Panc1 (cell line): Measurements from ENCODE around the gene EPB41L5. TPM values are rescaled to one million over a fixed set of nuclear protein-coding genes. Genes with fewer than 3 reads are reported as not detected.

ENCODE experiments used
- ATAC-seq: fragments of 200-7000 bp; cut with Tn5 transposase; 2 replicates; pipeline ENCODE4 v1.9.1; 2020; ENCODE audit warnings: mild to moderate bottlenecking, moderate library complexity
- BruUV-seq: library from RNA; stranded (reverse); fragments of 400-500 nt; replicated peaks from 2 replicates; lab custom pipeline; 2021; lab: Mats Ljungman, UMichigan
- CTCF ChIA-PET: fragments of 300-600 bp; sonication (Branson Sonifier 250); formaldehyde crosslinking; loops from one replicate; lab custom pipeline; 2022; ENCODE audit warnings: antibody characterized with exemption; lab: Charles Lee
- POLR2A ChIA-PET: fragments of 300-600 bp; sonication (Branson Sonifier 250); formaldehyde crosslinking; loops from one replicate; lab custom pipeline; 2022; ENCODE audit warnings: antibody characterized with exemption; lab: Charles Lee
- DNase-seq: peaks from one replicate; pipeline ENCODE4 v3.0.0-alpha.2; 2010; ENCODE audit warnings: low read depth, low spot score
- H3K27ac ChIP-seq: 2 replicates; pipeline ENCODE4 v1.5.1; 2011; ENCODE audit warnings: mild to moderate bottlenecking, low read length, inconsistent platforms
- H3K27me3 ChIP-seq: fragments of 200-500 bp; sonication (Bioruptor generic); 2 replicates; pipeline ENCODE4 v1.6.0; 2014; ENCODE audit warnings: low read length, inconsistent platforms; ENCODE audit not compliant: control insufficient read depth, insufficient read depth
- H3K36me3 ChIP-seq: fragments of 200-500 bp; sonication (Bioruptor generic); 2 replicates; pipeline ENCODE4 v1.5.1; 2014; ENCODE audit warnings: inconsistent platforms, mild to moderate bottlenecking, low read length, moderate library complexity; ENCODE audit not compliant: control insufficient read depth, insufficient read depth
- H3K4me1 ChIP-seq: 2 replicates; pipeline ENCODE4 v1.5.1; 2011; ENCODE audit warnings: inconsistent platforms, mild to moderate bottlenecking, low read length, moderate library complexity; ENCODE audit not compliant: control insufficient read depth, insufficient read depth
- H3K4me3 ChIP-seq, 2 experiments: 2 replicates each; pipeline ENCODE4 v1.5.1; 2011 to 2012; ENCODE audit warnings: low read depth in 2 of 2, low read length in 2 of 2, mild to moderate bottlenecking in 2 of 2, inconsistent platforms in 1 of 2, moderate library complexity in 1 of 2
- H3K9me3 ChIP-seq: fragments of 200-500 bp; sonication (Bioruptor generic); 2 replicates; pipeline ENCODE4 v1.5.1; 2014; ENCODE audit warnings: low read depth, mild to moderate bottlenecking, inconsistent platforms, low read length, moderate library complexity; ENCODE audit not compliant: control insufficient read depth, insufficient read depth
- POLR2AphosphoS5 ChIP-seq: IDR thresholded peaks from 2 replicates; pipeline ENCODE4 v1.6.1; 2012; ENCODE audit warnings: mild to moderate bottlenecking, low read depth, low read length, moderate library complexity
- SIN3A ChIP-seq: IDR thresholded peaks from 2 replicates; pipeline ENCODE4 v1.6.1; 2012; ENCODE audit warnings: low read depth, mild to moderate bottlenecking, low read length, moderate library complexity, borderline replicate concordance; ENCODE audit not compliant: insufficient read depth
- TCF7L2 ChIP-seq: IDR thresholded peaks from 2 replicates; pipeline ENCODE4 v1.6.1; 2011; ENCODE audit warnings: mild to moderate bottlenecking, low read depth, low read length, inconsistent platforms
- in situ Hi-C: cut with HindIII; loops from 2 replicates; pipeline ENCODE4 v1.10.0; 2016; ENCODE audit warnings: low sequenced_read_pairs, low pct_unique_long_range_greater_than_20kb
- intact Hi-C: fragments of 100-400 bp; cut with micrococcal nuclease; formaldehyde crosslinking; loops from one replicate; pipeline ENCODE4 v1.10.0; 2022; ENCODE audit not compliant: unreplicated experiment
- total RNA-seq: library from RNA; stranded (reverse); gene quantifications from one replicate; pipeline ENCODE4 v1.2.1, GENCODE V29; 2021; ENCODE audit not compliant: unreplicated experiment
- TF ChIP-seq, protein P1 (sequence below): fragments of 450-650 bp; IDR thresholded peaks from 2 replicates; pipeline ENCODE4 v1.5.1; 2017; ENCODE audit warnings: mild to moderate bottlenecking
- TF ChIP-seq, protein P2 (sequence below), 2 experiments: IDR thresholded peaks; 2 replicates each; pipeline ENCODE4 v1.6.1; 2011 to 2012; ENCODE audit warnings: low read depth in 2 of 2, control low read depth in 1 of 2, low read length in 1 of 2, mild to moderate bottlenecking in 1 of 2, moderate library complexity in 1 of 2; ENCODE audit not compliant: insufficient read depth in 1 of 2

The EPB41L5 gene
- total RNA-seq, 1 experiment from 2014 or later: 42.2 TPM

DNA sequence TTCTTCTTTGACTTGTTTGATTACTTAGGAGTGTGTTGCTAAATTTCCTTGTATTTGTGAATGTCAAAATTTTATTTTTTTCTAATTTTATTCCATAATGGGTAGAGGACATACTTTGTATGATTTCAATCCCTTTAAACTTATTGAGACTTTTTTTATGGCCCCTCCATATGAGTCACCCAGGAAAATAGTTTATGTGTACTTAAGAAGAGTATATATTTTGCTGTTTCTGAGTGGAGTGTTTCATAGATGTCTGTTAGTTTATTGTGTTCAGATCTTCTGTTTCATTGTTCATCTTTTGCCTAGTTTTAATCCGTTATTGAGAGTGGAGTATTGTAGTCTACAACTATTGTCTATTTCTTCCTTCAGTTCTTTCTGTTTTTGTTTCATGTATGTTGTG is 81.9 kb downstream of the EPB41L5 start:
- no peaks in the 10 kb centered on the region for H3K9me3 ChIP-seq
- ATAC-seq (no peak), DNase-seq (no peak)
- intact Hi-C loops (no loop called here), in situ Hi-C loops (no loop called here)
- ChIA-PET CTCF (no interaction called here), POLR2A (no interaction called here)
- H3K4me1 ChIP-seq: peaks cover 4% of the 10 kb centered on the region; the same call in 1 of the 2 replicates
- BruUV-seq: no TSS peak
- TF ChIP-seq TCF7L2 (no peak), POLR2AphosphoS5 (no peak), SIN3A (no peak)
- TF ChIP-seq, protein P1, sequence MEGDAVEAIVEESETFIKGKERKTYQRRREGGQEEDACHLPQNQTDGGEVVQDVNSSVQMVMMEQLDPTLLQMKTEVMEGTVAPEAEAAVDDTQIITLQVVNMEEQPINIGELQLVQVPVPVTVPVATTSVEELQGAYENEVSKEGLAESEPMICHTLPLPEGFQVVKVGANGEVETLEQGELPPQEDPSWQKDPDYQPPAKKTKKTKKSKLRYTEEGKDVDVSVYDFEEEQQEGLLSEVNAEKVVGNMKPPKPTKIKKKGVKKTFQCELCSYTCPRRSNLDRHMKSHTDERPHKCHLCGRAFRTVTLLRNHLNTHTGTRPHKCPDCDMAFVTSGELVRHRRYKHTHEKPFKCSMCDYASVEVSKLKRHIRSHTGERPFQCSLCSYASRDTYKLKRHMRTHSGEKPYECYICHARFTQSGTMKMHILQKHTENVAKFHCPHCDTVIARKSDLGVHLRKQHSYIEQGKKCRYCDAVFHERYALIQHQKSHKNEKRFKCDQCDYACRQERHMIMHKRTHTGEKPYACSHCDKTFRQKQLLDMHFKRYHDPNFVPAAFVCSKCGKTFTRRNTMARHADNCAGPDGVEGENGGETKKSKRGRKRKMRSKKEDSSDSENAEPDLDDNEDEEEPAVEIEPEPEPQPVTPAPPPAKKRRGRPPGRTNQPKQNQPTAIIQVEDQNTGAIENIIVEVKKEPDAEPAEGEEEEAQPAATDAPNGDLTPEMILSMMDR: no peak
- TF ChIP-seq, protein P2, sequence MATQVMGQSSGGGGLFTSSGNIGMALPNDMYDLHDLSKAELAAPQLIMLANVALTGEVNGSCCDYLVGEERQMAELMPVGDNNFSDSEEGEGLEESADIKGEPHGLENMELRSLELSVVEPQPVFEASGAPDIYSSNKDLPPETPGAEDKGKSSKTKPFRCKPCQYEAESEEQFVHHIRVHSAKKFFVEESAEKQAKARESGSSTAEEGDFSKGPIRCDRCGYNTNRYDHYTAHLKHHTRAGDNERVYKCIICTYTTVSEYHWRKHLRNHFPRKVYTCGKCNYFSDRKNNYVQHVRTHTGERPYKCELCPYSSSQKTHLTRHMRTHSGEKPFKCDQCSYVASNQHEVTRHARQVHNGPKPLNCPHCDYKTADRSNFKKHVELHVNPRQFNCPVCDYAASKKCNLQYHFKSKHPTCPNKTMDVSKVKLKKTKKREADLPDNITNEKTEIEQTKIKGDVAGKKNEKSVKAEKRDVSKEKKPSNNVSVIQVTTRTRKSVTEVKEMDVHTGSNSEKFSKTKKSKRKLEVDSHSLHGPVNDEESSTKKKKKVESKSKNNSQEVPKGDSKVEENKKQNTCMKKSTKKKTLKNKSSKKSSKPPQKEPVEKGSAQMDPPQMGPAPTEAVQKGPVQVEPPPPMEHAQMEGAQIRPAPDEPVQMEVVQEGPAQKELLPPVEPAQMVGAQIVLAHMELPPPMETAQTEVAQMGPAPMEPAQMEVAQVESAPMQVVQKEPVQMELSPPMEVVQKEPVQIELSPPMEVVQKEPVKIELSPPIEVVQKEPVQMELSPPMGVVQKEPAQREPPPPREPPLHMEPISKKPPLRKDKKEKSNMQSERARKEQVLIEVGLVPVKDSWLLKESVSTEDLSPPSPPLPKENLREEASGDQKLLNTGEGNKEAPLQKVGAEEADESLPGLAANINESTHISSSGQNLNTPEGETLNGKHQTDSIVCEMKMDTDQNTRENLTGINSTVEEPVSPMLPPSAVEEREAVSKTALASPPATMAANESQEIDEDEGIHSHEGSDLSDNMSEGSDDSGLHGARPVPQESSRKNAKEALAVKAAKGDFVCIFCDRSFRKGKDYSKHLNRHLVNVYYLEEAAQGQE (IDR thresholded peaks at IDR 0.05; ENCODE audit: insufficient read depth in 1 of 2, low read depth in 2 of 2, low read length in 1 of 2): no peak
- H3K4me3 ChIP-seq: no peak overlapping the region
- no peaks in the 10 kb centered on the region for H3K27me3 ChIP-seq
- H3K36me3 ChIP-seq: 0 out of 2 replicates have a peak, but pooled peaks cover 4% of the 10 kb centered on the region
- no peak overlapping the region for H3K27ac ChIP-seq

DNA sequence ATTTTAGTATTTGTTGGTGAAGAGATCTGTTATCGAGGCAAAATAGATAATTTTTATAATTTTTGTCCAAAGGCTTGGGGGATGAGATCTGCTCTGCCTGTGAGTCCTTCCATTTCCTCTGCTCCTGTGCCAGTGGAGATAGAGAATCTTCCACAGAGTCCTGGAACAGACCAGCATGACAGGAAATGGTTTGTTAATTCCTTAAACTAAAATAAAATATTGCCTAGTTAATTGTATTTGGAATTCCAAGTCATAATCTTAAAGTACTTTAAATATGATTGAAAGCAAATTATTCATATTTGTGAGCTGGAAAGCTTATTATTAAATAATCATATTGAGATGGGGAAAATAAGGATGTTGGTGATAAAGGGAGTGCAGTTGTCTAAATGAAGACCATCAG is 87.8 kb downstream of the EPB41L5 start:
- Histone ChIP-seq H3K27ac (no peak overlapping the region), H3K9me3 (no peaks in the 10 kb centered on the region), H3K36me3 (no peaks in the 10 kb centered on the region), H3K27me3 (no peaks in the 10 kb centered on the region), H3K4me3 (no peak overlapping the region), H3K4me1 (no peaks in the 10 kb centered on the region)
- ChIA-PET CTCF (no interaction called here), POLR2A (no interaction called here)
- DNase-seq (no peak), ATAC-seq (no peak)
- intact Hi-C loops (loop anchor here (10.0 kb wide), 1 partner anchor 214 kb away; no protein-coding TSS in a partner anchor), in situ Hi-C loops (no loop called here)
- no TSS peak for BruUV-seq
- TF ChIP-seq POLR2AphosphoS5: no peak
- TF ChIP-seq, protein P1: no peak
- no peak for TF ChIP-seq TCF7L2
- TF ChIP-seq, protein P2 (IDR thresholded peaks at IDR 0.05; ENCODE audit: insufficient read depth in 1 of 2, low read depth in 2 of 2, low read length in 1 of 2): no peak
- no peak for TF ChIP-seq SIN3A
